Smooth muscle cell of the brain vasculature (primary cell): ENCODE results near the gene VEPH1.

Source experiments
- DNase-seq: peaks from one replicate; pipeline ENCODE4 v3.0.0-alpha.2; 2012; ENCODE audit warnings: low read depth, low spot score

VEPH1 gene

DNA sequence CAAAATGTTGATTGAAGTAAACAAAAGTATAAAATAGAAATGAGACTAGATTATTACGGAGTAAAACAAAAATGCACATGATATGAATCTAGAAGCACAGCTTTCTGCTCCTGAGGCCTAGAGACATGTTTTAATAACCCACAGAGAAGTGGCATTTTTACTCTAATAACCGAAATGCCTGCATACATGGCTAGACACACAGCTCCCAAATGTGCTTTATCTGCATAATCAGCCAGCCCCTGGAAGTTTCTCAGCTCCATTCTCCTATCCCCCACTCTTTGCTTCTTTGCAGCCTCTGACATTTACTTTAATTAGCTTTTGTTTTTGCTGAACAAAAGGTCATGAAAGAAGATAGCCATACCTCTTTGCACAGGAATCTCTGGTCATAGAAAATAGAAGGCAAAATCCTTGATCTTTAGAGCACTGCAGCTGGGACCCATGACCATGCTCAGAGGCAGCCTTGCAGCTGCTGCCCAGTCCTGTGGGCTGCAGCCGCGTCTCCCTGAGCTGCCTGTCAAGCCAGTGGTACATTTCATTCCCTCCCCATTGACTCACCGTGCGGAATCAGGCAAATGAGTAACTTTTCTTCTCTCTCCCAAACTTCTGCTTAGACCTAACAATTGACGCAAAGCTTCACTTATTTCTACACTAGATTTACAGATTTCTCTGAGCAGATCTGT lies at the start of gene VEPH1:
Gene VEPH1 (minus strand): TSS at position 501 of the 680 bp plus-strand sequence. CDS start 8,067 bp downstream, outside the sequence.
- no peak for DNase-seq

DNA sequence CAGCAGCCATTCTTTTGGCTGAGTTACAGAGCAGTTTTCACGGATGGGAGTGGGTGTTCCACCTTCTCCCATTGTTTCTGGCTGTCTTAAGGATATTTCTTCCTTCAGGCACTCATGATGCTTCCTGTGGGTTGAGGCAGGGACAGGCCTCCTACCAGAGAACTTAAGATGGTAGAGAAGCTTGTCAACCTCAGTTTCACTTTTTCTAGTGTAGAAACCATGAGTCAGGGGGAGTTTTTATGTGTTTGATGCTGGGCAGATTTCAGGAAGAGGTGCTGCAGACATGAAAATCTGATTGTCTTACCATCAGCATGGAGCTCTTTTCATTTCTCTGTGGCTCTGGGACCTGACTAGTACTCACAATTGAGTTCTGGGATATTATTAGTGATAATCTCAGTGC lies 48.7 kb upstream of the VEPH1 start:
- no peak for DNase-seq

DNA sequence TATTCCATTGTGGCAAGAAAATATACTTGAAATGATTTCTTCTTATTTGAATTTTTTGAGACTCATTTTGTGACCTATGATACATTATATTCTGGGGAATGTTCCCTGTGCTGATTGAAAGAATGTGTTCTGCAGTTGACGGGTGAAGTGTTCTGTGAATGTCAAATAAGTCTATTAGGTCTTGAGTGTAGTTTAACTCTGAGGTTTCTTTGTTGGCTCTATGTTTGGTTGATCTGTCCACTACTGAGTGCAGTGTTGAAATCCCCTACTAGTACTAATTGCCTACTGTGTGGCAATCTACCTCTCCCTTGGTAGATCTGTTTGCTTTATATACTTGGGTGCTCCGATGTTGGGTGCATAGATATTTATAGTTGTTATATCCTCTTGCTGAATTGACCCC lies 46.3 kb upstream of the VEPH1 start:
- no peak for DNase-seq

DNA sequence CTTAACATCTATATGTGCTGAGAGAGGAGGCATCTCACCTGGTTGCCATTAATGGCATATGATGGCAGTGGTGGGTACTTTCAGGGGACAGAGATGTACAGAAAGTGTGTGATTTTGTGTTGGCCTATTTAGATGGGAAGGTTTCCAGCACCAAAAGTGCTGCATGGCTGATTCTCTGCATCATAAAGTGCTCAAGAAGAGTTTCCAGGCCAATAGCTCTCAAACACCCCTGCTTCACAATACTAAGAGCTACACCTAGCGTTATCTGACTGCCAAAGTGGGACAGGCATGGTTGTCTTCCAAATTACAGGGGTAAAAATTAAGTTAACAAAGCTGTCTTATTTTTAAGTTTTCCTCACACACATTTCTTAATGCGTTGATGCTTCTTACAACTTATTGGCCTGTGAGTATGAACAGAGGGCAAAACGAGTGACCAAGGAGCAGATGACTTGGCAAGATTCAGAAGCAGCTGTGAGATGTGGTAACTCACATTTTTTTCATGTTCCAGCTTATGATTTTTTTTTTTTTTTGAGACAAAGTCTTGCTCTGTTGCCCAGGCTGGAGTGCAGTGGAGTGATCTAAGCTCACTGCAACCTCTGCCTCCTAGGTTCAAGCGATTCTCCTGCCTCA lies 41.4 kb upstream of the VEPH1 start:
- DNase-seq: no peak

DNA sequence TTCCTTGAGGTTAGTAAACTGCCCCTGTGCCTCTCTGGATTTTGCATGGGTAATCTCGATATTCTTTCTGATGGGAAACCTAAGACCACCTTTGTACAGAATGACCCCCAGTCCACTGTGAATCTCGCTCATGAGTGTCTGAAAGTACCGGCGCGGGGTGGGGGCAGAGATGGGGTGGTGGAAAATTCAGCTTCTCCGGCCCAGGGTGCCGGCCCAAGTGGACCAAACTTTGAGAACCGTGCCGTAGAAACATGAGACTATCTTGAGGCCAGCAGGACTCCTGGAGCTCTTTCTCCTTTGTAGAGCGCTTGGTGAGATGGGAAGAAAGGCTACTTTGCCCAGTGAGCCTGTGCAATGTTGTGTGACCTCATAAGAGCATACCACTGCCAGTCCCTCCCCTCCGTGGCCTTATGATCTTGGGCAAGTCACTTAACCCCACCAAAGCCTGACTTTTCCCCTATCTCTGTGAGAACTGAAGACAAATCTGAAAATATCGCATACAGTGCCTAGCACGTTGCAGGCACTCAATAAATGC lies 40.4 kb upstream of the VEPH1 start:
- DNase-seq: no peak

DNA sequence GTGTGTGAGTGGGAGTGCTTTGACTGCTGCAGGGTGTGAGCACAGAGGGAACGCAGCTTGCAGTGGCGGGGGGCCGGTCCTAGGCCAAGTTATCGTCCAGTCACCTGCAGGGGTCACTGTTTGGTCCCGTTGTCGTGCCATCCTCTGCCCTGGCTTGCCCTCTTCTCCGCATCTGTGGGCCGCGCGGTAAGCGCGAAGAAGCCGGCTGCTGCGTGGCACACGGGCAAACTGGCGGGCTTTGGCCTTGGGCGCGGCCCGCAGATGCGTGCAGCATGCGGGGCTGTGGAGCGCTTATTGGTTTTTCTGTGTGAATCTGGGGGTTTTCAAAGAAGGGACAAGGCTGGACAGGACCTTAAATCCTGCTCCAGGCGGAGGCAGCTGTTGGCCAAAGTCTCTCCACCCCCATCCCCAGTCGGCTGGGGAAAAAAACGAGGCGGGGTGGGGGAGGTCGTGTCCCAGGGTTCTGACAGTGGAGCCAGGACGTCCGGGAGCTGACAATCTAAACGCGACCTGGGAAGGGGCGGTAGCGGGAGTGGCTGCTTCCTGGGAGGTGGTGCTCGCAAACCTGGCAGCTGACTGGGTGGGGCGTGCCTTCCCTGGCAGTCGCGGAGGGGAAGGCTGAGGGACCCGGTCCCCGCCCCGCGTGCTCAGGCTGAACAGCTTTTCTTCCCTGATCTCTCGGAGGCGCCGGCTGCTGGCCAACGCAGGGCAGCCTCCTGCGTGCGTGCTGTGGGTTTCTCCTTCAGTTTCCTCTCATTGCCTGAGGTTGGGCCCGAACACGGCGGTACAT lies 39.7 kb upstream of the VEPH1 start:
- DNase-seq: no peak

DNA sequence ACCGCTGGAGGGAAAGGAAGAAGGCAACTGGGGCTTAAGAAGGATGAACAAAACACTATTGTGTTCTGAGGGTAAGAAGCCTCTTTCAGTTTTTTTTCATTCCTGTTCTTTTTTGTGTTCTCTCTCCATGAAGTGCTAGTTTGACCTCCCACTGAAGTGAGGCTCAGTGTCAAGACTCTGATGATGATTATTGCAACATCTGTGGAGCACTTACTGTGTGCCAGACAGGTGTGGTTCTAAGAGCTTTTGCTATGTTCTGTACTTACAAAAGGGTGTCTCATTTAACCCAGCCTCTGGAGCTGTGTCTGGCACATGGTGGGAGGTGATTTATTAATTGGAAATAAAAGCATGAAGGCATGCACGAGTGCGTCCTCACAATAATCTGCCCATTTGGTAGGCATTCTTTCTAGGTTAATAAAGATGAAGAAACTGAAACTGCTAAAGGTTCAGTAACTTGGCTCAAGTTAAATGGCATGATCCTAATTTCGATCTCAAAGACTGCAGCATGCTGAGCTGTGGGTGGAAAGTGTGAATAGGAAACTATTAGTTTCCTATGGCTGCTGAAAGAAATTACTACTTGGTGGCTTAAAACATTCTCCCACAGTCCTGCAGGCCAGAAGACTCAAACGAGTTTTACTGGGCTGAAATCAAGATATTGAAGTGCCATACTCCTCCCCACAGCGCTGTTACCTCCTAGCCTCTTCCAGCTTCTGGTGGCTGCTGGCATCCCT lies 38.5 kb upstream of the VEPH1 start:
- DNase-seq: no peak

DNA sequence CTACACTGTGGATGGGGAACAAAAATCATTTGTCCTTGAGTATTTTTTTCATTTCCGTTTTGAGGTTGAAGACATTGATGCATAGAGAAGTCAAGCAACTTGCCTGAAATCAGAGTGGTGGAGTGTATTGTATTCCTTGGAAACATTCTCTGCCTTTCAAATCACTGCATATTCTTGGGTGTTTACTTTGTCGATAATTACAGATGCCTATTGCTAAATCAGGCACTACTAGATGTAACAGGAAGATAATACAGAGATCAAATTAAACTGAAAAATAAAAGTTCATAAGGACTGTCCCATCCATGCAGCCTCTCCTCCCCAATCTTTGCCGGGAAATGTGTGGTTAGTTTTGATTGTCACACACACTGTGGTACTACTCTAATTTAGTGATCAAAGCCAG lies 37.4 kb upstream of the VEPH1 start:
- DNase-seq: no peak

DNA sequence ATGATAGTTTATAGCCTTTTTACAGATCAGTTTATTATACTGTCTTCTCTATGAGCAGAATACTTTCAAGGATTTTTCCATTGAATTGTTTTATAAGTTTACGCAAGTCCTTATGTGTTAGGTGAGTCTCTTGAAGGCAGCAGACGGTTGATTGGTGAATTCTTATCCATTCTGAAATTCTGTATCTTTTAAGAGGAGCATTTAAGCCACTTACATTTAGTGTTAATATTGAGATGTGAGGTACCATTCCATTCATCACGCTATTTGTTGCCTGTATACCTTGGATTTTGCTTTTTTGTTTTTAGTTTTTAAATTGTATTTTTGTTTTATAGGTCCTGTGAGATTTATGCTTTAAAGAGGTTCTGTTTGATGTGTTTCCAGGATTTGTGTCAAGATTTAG lies 32.5 kb upstream of the VEPH1 start:
- DNase-seq: no peak

DNA sequence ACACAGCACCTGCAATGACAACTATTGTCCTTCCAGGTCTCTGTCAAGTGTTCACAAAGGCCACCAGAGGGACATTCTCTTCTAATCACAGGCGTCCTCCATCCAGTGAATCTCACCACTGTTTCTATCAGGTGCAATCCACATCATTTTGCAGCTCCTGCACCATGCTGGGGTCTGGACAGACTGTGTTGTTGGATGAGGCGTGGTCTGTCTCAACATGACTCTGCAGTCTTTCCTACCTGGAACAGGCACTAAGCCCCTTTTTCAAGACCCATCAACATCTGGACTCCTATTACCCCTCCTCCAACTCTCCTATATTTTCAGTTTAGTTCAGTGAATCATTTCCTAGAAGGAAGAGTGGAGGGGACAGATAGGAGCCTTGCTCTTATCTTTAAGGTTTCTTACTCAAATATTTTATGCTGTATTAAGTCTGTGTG lies 31.5 kb upstream of the VEPH1 start:
- DNase-seq: no peak

DNA sequence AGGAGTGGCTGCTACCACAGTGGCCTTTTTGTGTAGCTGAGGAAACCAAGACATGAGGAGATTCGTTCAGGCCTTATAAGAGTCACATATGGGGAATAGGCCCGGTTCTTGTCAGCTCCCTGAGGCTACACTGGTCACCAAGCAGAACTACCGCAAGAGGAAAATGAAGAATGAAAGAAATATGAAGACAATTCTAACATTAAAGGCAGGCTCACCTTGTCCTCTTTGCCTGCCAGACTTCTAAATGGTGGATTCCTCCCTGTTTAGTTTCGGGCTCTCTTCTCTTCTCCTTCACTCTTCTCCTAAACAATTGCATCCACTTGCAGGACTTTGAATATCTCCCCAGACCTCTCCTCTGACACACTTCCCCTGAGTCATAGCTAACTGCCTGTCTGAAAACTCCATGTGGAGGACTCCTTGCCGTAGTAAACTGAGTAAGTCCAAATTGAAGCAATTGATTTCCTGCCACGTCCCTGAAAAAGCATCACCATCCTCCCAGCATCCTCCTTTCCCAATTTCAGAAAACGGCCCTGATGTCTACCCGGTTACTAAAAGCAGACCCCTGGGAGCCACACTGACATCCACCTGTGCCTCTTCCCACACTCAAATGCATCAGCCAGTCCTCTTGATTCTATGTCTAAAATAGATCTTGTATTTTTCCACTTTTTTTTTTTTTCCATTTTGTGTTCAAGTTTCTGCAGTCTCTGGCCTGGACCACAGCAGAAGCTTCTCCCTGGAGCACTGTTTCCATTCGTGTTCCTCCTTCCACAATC lies 30.3 kb upstream of the VEPH1 start:
- no peak for DNase-seq

DNA sequence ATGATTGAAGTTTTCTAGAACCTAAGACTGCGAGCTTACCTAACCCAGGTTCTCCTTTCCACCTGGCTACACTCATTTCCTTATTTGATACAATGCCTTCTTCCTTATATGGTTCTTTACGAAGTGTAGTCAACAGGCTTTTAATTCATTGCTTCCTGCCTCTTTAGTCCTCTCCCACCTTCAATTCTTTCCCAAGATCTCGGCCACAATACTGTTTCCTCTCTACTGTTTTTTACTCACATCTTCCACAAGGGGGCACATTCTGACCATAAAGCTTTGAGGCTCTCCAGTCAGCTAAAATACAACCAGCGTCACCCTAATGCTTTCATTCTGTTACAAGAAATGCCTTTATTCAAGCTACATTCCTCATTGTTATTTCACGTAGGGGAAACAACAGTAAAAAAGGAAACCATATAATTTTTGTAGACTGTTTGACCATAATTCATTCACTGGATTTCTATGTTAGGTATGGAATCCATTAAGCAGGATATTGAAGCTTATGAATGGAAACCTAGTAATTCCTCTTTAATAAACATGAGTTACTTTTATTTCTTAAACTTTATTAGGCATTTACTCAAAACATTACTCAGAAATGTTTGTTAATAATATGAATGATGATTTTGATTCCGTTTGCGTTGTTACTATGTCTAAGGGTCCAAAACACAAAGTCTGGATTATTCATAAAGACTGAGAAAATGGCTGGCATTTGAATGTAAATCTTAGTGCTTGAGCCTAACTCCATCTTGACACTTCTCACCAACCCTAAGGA lies 29.5 kb upstream of the VEPH1 start:
- DNase-seq: peak; percentile 70

DNA sequence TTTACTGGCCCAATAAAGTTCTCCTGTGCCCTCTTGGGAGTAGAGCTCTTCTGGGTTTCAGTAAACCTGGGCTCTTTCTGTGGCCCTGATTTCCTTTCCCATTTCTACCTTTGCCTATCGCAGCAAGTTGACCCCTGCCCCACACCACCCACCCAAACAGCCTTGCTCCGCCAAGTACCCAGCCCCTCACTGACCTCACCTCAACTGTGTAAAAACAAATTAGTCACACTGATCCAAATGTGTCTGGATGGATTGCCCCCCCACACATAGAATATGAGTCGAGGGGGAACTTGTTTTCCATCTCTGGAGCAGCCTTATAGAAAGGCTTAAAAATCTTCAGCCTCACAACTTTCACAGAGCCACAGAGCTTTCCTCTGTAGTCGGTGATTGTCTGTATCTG lies 28.6 kb upstream of the VEPH1 start:
- no peak for DNase-seq

DNA sequence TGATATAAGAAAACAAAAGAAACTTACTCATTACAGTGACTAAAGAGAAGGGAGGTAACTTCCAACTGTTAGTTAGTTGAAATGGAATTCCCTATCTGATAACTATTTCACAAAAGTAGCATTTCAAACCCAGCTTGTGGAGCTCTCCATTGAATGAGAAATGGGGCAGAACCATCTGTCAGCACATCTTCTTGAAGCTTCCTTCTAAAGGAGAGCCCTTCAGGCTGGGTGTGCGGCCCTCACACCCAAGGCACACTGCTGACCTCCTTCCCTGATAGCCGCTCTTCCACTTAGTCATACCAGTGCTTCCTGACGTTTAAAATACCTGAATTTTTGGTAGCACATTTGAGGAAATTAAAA lies 28.1 kb upstream of the VEPH1 start:
- no peak for DNase-seq

DNA sequence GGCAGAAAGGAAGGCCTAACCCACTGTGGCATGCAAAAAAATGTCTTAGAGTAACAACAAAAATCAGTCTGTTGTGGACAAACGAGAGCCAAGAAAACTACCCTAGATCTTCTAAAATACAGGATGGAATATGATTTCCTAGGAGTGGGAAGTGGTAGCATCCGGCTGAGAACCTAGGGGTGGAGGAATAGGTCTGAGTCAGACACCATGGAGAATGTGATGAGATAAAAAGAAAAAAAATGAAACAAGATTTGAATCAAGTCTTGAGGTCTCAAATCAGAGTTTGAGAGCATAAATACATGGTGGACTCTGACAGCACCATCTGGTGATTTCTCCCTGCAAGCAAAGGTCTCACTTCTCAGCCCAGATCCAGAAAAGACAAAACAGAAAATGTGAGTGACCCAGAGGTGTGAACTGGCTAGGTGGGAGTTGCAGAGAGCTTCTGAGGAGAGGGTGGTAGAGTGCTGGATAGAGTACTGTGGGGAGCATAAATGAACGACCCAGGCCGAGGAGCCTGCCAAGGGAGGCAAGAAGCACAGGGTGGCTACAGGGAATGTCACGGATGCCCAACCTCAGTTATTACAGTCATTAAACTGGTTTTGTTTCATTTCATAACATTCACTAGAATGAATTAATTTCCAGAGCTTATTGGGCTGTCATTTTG lies 27.6 kb upstream of the VEPH1 start:
- DNase-seq: no peak

DNA sequence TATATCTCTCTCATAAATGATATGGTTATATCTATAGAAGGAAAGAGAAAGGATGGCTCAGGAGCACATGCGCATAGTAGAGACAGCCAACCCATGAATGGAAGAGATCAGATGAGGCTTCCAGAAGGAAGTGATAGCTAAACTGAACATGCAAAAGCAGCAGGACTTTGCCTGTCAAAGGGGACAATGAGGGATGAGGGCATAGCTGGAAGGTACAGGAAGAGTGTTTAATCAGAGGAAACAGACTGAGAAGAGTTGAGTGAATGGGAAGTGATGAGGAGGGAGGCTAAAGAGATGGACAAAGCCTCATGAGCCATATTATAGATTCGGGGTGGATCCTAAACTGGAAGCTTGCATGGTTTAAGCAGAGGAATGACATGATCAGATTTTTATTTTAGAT lies 26.5 kb upstream of the VEPH1 start:
- no peak for DNase-seq

DNA sequence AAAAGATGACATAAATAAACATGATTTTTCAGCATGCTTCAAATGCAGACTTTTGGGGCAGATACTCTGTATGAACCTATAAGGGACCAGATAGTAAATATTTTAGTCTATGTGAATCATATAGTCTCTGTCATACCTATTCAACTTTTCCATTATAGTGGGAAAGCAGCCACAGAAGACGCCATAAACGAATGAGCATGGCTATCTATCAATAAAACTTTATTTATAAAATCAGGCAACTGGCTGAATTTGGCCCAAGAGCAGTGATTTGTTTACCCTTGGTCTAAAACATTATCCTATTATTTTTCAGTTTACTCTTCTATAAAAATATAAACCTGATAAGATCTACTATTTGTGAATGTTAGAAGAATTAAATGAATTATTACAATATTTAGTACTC lies 25.9 kb upstream of the VEPH1 start:
- no peak for DNase-seq

DNA sequence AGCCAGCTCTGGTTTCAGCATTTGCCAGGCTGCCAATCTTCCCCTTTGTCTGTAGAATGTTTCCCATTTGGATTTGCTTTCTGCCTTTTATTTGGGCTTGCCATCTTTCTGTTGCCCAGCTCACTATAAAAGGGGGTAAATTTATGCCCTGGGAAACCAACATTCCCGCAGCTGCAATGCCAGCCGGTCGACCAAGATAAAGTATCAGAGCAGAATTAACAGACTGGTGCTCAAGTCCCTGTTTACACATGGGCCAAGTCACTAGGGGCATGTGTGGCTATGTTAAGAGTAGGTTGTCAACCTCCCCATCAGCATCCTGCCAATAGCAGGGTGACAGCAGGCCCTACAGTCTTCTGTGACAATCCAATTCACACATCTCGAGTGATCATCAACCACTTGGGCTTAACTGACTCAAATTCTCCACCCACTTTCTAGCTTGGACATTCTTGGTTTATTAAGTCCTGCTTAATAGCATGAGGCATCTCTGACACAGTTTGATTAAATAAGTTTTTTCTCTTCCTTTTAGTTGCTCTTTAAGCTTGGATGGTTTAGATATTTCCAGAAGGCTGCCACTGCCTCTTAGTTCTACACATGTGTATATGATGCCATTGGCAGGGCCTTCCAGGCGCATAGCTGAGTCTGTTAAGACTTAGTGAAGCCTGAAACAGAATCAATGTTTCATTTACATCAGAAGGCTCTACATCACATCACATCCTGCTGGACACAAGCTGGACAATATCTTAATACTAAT lies 24.1 kb upstream of the VEPH1 start:
- DNase-seq: no peak

DNA sequence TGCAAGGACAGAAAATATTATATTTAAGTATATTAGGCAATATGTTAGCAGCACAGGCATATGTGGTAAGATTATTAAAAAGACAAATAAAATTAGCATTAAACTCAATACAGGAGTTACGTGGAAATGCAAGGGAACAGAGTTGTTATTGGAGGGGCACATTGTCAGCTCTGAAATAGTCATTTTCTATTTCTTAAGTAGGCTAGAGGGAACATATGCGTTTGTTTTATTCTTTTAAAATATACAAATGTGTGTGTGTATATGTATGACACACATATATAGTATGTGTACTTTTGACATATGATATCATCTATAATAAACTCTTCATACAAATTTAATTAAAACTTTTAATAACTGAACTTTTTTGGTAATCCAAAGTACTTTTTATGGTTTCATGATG lies 22.8 kb upstream of the VEPH1 start:
- DNase-seq: no peak
